IMR-90 (cell line): ENCODE measurements around the gene TM4SF5.

ENCODE experiments used
- CEBPB ChIP-seq: IDR thresholded peaks from 2 replicates; pipeline ENCODE4 v1.6.1; 2012; ENCODE audit warnings: low read depth, low read length, improper control_type of control experiment
- MAZ ChIP-seq: IDR thresholded peaks from 2 replicates; pipeline ENCODE4 v1.6.1; 2012; ENCODE audit warnings: low read depth, mild to moderate bottlenecking, low read length, improper control_type of control experiment, moderate library complexity, borderline replicate concordance
- MXI1 ChIP-seq: IDR thresholded peaks from 2 replicates; pipeline ENCODE4 v1.6.1; 2012; ENCODE audit warnings: low read depth, mild to moderate bottlenecking, low read length, moderate library complexity, borderline replicate concordance
- POLR2A ChIP-seq: IDR thresholded peaks from 2 replicates; pipeline ENCODE4 v1.6.1; 2012; ENCODE audit warnings: mild to moderate bottlenecking, low read depth, low read length
- RAD21 ChIP-seq: IDR thresholded peaks from 2 replicates; pipeline ENCODE4 v1.6.1; 2012; ENCODE audit warnings: low read length, improper control_type of control experiment
- RCOR1 ChIP-seq: IDR thresholded peaks from 2 replicates; pipeline ENCODE4 v1.6.1; 2012; ENCODE audit warnings: mild to moderate bottlenecking, low read length, improper control_type of control experiment; ENCODE audit not compliant: insufficient replicate concordance
- RFX5 ChIP-seq: IDR thresholded peaks from 2 replicates; pipeline ENCODE4 v1.8.0; 2012; ENCODE audit warnings: low read depth, mild to moderate bottlenecking, low read length, moderate library complexity
- TF ChIP-seq, protein P1 (sequence below): conservative IDR thresholded peaks from 2 replicates; pipeline ENCODE4 v1.5.1; 2012; ENCODE audit warnings: mild to moderate bottlenecking, low read depth, low read length, improper control_type of control experiment
- TF ChIP-seq, protein P2 (sequence below): fragments of 150-350 bp; IDR thresholded peaks from 2 replicates; pipeline ENCODE4 v1.6.1; 2017; ENCODE audit warnings: mild to moderate bottlenecking, antibody characterized with exemption, low read length, low read depth
- TF ChIP-seq, protein P3 (sequence below): fragments of 150-350 bp; IDR thresholded peaks from 2 replicates; pipeline ENCODE4 v1.6.1; 2016; ENCODE audit warnings: low read depth, mild to moderate bottlenecking, low read length, moderate library complexity, borderline replicate concordance

DNA sequence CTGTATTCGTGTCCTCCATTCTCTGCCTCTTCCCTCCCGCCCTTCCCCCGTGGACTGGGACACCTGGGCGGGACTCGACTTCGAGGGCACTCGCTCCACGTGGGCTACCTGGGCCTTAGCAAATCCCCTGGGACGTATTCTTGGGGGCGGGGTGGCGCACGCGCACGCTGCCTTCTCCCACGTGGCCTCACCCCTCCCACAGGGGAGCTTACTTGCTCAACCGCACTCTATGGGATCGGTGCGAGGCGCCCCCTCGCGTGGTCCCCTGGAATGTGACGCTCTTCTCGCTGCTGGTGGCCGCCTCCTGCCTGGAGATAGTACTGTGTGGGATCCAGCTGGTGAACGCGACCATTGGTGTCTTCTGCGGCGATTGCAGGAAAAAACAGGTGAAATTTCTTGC lies 11.0 kb downstream of the TM4SF5 start:
- TF ChIP-seq CEBPB (no peak), MXI1 (no peak), RFX5 (no peak), POLR2A (no peak), RAD21 (no peak), RCOR1 (no peak), MAZ (no peak)
- TF ChIP-seq, protein P1, sequence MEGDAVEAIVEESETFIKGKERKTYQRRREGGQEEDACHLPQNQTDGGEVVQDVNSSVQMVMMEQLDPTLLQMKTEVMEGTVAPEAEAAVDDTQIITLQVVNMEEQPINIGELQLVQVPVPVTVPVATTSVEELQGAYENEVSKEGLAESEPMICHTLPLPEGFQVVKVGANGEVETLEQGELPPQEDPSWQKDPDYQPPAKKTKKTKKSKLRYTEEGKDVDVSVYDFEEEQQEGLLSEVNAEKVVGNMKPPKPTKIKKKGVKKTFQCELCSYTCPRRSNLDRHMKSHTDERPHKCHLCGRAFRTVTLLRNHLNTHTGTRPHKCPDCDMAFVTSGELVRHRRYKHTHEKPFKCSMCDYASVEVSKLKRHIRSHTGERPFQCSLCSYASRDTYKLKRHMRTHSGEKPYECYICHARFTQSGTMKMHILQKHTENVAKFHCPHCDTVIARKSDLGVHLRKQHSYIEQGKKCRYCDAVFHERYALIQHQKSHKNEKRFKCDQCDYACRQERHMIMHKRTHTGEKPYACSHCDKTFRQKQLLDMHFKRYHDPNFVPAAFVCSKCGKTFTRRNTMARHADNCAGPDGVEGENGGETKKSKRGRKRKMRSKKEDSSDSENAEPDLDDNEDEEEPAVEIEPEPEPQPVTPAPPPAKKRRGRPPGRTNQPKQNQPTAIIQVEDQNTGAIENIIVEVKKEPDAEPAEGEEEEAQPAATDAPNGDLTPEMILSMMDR: no peak
- TF ChIP-seq, protein P2, sequence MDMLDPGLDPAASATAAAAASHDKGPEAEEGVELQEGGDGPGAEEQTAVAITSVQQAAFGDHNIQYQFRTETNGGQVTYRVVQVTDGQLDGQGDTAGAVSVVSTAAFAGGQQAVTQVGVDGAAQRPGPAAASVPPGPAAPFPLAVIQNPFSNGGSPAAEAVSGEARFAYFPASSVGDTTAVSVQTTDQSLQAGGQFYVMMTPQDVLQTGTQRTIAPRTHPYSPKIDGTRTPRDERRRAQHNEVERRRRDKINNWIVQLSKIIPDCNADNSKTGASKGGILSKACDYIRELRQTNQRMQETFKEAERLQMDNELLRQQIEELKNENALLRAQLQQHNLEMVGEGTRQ: peak; percentile 25; the same call in 1 of the 2 replicates
- TF ChIP-seq, protein P3, sequence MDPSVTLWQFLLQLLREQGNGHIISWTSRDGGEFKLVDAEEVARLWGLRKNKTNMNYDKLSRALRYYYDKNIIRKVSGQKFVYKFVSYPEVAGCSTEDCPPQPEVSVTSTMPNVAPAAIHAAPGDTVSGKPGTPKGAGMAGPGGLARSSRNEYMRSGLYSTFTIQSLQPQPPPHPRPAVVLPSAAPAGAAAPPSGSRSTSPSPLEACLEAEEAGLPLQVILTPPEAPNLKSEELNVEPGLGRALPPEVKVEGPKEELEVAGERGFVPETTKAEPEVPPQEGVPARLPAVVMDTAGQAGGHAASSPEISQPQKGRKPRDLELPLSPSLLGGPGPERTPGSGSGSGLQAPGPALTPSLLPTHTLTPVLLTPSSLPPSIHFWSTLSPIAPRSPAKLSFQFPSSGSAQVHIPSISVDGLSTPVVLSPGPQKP: no peak
